Measurements from ENCODE around the gene RRM1. TPM values are rescaled to one million over a fixed set of nuclear protein-coding genes. Genes with fewer than 3 reads are reported as not detected.

The RRM1 gene
- total and polyA plus RNA-seq, 2 donors from 2014 or later: 17.7 to 33.0 TPM

DNA sequence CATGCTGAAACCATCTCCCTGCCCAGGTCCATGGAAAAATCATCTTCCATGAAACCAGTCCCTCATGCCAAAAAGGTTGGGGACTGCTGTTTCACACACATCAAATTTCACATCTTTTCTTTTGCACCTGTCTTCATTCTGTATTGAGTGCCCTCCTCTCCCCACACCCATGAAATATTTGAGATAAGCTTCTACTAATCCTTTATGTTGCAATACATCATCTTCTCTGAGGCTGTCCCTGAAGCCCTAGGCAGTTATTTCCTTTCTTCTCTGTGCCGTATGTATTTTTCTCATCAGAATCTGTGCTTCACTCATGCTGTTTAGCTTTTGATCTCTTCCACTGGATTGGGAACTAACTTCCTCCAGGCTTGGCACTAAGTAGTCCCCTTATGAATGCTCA is 40.0 kb upstream of the RRM1 start:
- intact Hi-C loops (cut with DNase I): no loop called here
- no peak overlapping the region for H3K9ac ChIP-seq (ENCODE audit: low read length in 3 of 3)
- TF ChIP-seq, protein P1, sequence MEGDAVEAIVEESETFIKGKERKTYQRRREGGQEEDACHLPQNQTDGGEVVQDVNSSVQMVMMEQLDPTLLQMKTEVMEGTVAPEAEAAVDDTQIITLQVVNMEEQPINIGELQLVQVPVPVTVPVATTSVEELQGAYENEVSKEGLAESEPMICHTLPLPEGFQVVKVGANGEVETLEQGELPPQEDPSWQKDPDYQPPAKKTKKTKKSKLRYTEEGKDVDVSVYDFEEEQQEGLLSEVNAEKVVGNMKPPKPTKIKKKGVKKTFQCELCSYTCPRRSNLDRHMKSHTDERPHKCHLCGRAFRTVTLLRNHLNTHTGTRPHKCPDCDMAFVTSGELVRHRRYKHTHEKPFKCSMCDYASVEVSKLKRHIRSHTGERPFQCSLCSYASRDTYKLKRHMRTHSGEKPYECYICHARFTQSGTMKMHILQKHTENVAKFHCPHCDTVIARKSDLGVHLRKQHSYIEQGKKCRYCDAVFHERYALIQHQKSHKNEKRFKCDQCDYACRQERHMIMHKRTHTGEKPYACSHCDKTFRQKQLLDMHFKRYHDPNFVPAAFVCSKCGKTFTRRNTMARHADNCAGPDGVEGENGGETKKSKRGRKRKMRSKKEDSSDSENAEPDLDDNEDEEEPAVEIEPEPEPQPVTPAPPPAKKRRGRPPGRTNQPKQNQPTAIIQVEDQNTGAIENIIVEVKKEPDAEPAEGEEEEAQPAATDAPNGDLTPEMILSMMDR (IDR thresholded peaks at IDR 0.05; ENCODE audit: borderline replicate concordance, extremely low read depth, insufficient read depth): no peak
- H3K36me3 ChIP-seq (ENCODE audit: control insufficient read depth in 2 of 3, insufficient read depth in 3 of 3, low read length in 3 of 3): peaks cover 0 to 9% (median 5%) of the 10 kb centered on the region in 3 donors
- FAIRE-seq (no peak), DNase-seq (no peak)
- H3K27ac ChIP-seq (ENCODE audit: low read depth in 2 of 2, low read length in 2 of 2): no peak overlapping the region
- H3K9me3 ChIP-seq (ENCODE audit: control insufficient read depth in 2 of 3, insufficient read depth in 1 of 3, low read length in 3 of 3): no peaks in the 10 kb centered on the region
- no peaks in the 10 kb centered on the region for H3K4me1 ChIP-seq (ENCODE audit: control insufficient read depth in 2 of 3, insufficient read depth in 2 of 3, low read depth in 1 of 3, low read length in 3 of 3)
- H3K4me3 ChIP-seq (ENCODE audit: low read length in 3 of 3): no peak overlapping the region
- no peaks in the 10 kb centered on the region for H3K27me3 ChIP-seq (ENCODE audit: control insufficient read depth, insufficient read depth, low read length)

GRCh38 chr11:4059424-4059823 is 35.2 kb upstream of the RRM1 start:
- Histone ChIP-seq H3K9ac (ENCODE audit: low read length in 3 of 3) (no peak overlapping the region), H3K9me3 (ENCODE audit: control insufficient read depth in 2 of 3, insufficient read depth in 1 of 3, low read length in 3 of 3) (no peaks in the 10 kb centered on the region), H3K27ac (ENCODE audit: low read depth in 2 of 2, low read length in 2 of 2) (no peak overlapping the region), H3K36me3 (ENCODE audit: control insufficient read depth in 2 of 3, insufficient read depth in 3 of 3, low read length in 3 of 3) (peaks cover 0 to 10% (median 9%) of the 10 kb centered on the region in 3 donors), H3K27me3 (ENCODE audit: control insufficient read depth, insufficient read depth, low read length) (no peaks in the 10 kb centered on the region), H3K4me3 (ENCODE audit: low read length in 3 of 3) (no peak overlapping the region), H3K4me1 (ENCODE audit: control insufficient read depth in 2 of 3, insufficient read depth in 2 of 3, low read depth in 1 of 3, low read length in 3 of 3) (no peaks in the 10 kb centered on the region)
- TF ChIP-seq, protein P1 (IDR thresholded peaks at IDR 0.05; ENCODE audit: borderline replicate concordance, extremely low read depth, insufficient read depth): no peak
- FAIRE-seq (no peak), DNase-seq (no peak)
- intact Hi-C loops (cut with DNase I): no loop called here

DNA sequence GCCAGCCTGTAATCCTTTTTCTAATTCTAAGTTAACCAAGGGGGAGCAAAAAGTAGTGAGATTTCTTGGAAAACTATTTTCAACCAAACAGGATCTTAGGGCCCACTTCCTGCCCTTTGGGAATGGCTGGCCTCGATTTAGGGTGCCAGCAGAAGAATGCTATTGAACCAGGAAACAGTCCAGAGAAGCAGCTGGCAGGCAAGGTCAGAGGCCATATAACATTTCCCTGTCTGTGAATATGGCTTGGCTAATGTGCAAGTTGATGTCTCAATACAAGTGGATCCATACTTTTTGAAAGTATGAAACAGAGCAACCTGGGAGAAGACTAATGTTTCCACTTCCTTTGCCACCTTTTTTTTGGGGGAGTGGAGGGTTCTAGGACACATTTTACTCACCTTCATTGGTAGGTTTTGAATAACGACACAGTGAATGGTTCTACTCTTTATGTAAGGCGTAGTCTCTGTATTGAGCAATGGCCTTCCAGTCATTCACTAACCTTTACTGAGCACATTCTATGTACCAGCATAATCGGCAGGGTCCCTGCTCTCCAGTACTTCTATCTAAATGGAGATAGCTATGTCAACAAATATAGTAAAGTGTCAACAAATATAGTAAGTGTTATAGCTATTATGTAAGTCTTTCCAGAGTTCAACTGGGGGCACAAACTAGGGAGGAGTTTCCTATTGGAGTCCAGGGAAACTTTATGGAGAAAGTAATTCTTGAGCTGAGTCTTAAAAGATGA is 34.2 kb upstream of the RRM1 start:
- TF ChIP-seq, protein P1 (IDR thresholded peaks at IDR 0.05; ENCODE audit: borderline replicate concordance, extremely low read depth, insufficient read depth): no peak
- H3K27ac ChIP-seq (ENCODE audit: low read depth in 2 of 2, low read length in 2 of 2): no peak overlapping the region
- no peak for FAIRE-seq
- no peak overlapping the region for H3K9ac ChIP-seq (ENCODE audit: low read length in 3 of 3)
- peaks cover 0 to 10% (median 9%) of the 10 kb centered on the region in 3 donors for H3K36me3 ChIP-seq (ENCODE audit: control insufficient read depth in 2 of 3, insufficient read depth in 3 of 3, low read length in 3 of 3)
- intact Hi-C loops (cut with DNase I): no loop called here
- H3K4me1 ChIP-seq (ENCODE audit: control insufficient read depth in 2 of 3, insufficient read depth in 2 of 3, low read depth in 1 of 3, low read length in 3 of 3): no peaks in the 10 kb centered on the region
- no peak for DNase-seq
- H3K27me3 ChIP-seq (ENCODE audit: control insufficient read depth, insufficient read depth, low read length): no peaks in the 10 kb centered on the region
- H3K9me3 ChIP-seq (ENCODE audit: control insufficient read depth in 2 of 3, insufficient read depth in 1 of 3, low read length in 3 of 3): no peaks in the 10 kb centered on the region
- no peak overlapping the region for H3K4me3 ChIP-seq (ENCODE audit: low read length in 3 of 3)
